ENCODE results near the gene MIEF1.

The MIEF1 gene

GRCh38 chr22:39535831-39536449 is 33.9 kb downstream of the MIEF1 start:
- DNase-seq: no peak
- in situ Hi-C loops (cut with MboI; ENCODE audit: low pct_unique_long_range_greater_than_20kb, low sequenced_read_pairs): loop anchor here (25.0 kb wide), 1 partner anchor 801 kb away; the partner anchor contains the start of gene ADSL

- in situ Hi-C loops (cut with MboI; ENCODE audit: low pct_unique_long_range_greater_than_20kb, low sequenced_read_pairs): loop anchor here (25.0 kb wide), 1 partner anchor 801 kb away; the partner anchor contains the start of gene ADSL
- no peak for DNase-seq
These were observed 34.6 kb downstream of the MIEF1 start for GRCh38 chr22:39536711-39537110.

GRCh38 chr22:39537975-39538374 is 35.9 kb downstream of the MIEF1 start:
- in situ Hi-C loops (cut with MboI; ENCODE audit: low pct_unique_long_range_greater_than_20kb, low sequenced_read_pairs): loop anchor here (25.0 kb wide), 1 partner anchor 799 kb away; the partner anchor contains the start of gene ADSL

GRCh38 chr22:39543095-39543494 is 41.0 kb downstream of the MIEF1 start:
- in situ Hi-C loops (cut with MboI; ENCODE audit: low pct_unique_long_range_greater_than_20kb, low sequenced_read_pairs): loop anchor here (10.0 to 25.0 kb wide), 2 partner anchors 482 to 794 kb away; partner anchors contain the start of gene ADSL
- DNase-seq: peak; percentile 49

More at GRCh38 chr22:39537975-39538374, 35.9 kb downstream of the MIEF1 start:
- DNase-seq: no peak

- in situ Hi-C loops (cut with MboI; ENCODE audit: low pct_unique_long_range_greater_than_20kb, low sequenced_read_pairs): loop anchor here (10.0 to 25.0 kb wide), 2 partner anchors 479 to 792 kb away; partner anchors contain the start of gene ADSL
- peak; percentile 69 for DNase-seq
These were observed 43.6 kb downstream of the MIEF1 start for GRCh38 chr22:39545386-39546365.

- in situ Hi-C loops (cut with MboI; ENCODE audit: low pct_unique_long_range_greater_than_20kb, low sequenced_read_pairs): loop anchor here (10.0 to 25.0 kb wide), 2 partner anchors 478 to 790 kb away; partner anchors contain the start of gene ADSL
- no peak for DNase-seq
These were observed 44.9 kb downstream of the MIEF1 start for GRCh38 chr22:39546889-39547586.

GRCh38 chr22:39547587-39547947 is 45.5 kb downstream of the MIEF1 start:
- in situ Hi-C loops (cut with MboI; ENCODE audit: low pct_unique_long_range_greater_than_20kb, low sequenced_read_pairs): loop anchor here (10.0 to 25.0 kb wide), 2 partner anchors 477 to 790 kb away; partner anchors contain the start of gene ADSL
- no peak for DNase-seq

- in situ Hi-C loops (cut with MboI; ENCODE audit: low pct_unique_long_range_greater_than_20kb, low sequenced_read_pairs): no loop called here
- DNase-seq: no peak
These were observed 51.3 kb downstream of the MIEF1 start for GRCh38 chr22:39553429-39553828.

- in situ Hi-C loops (cut with MboI; ENCODE audit: low pct_unique_long_range_greater_than_20kb, low sequenced_read_pairs): no loop called here
- no peak for DNase-seq
These were observed 52.1 kb downstream of the MIEF1 start for GRCh38 chr22:39554151-39554550.

GRCh38 chr22:39556970-39557841 is 55.1 kb downstream of the MIEF1 start:
- in situ Hi-C loops (cut with MboI; ENCODE audit: low pct_unique_long_range_greater_than_20kb, low sequenced_read_pairs): no loop called here
- DNase-seq: no peak

- DNase-seq: no peak
- in situ Hi-C loops (cut with MboI; ENCODE audit: low pct_unique_long_range_greater_than_20kb, low sequenced_read_pairs): no loop called here
These were observed 56.2 kb downstream of the MIEF1 start for GRCh38 chr22:39558254-39558727.

GRCh38 chr22:39558950-39559349 is 56.9 kb downstream of the MIEF1 start:
- in situ Hi-C loops (cut with MboI; ENCODE audit: low pct_unique_long_range_greater_than_20kb, low sequenced_read_pairs): no loop called here

GRCh38 chr22:39559456-39560105 is 57.5 kb downstream of the MIEF1 start:
- in situ Hi-C loops (cut with MboI; ENCODE audit: low pct_unique_long_range_greater_than_20kb, low sequenced_read_pairs): no loop called here

More at GRCh38 chr22:39558950-39559349, 56.9 kb downstream of the MIEF1 start:
- no peak for DNase-seq

GRCh38 chr22:39560127-39560526 is 58.0 kb downstream of the MIEF1 start:
- in situ Hi-C loops (cut with MboI; ENCODE audit: low pct_unique_long_range_greater_than_20kb, low sequenced_read_pairs): no loop called here
- DNase-seq: no peak

More at GRCh38 chr22:39559456-39560105, 57.5 kb downstream of the MIEF1 start:
- no peak for DNase-seq

GRCh38 chr22:39562839-39563489 is 60.9 kb downstream of the MIEF1 start:
- no peak for DNase-seq
- in situ Hi-C loops (cut with MboI; ENCODE audit: low pct_unique_long_range_greater_than_20kb, low sequenced_read_pairs): no loop called here

- in situ Hi-C loops (cut with MboI; ENCODE audit: low pct_unique_long_range_greater_than_20kb, low sequenced_read_pairs): no loop called here
- DNase-seq: no peak
These were observed 61.7 kb downstream of the MIEF1 start for GRCh38 chr22:39563571-39564428.
